Prostate gland (tissue), 2 donors: ENCODE results near the gene ADAM15. TPM values are rescaled to one million over a fixed set of nuclear protein-coding genes. Genes with fewer than 3 reads are reported as not detected.

Experiments used
- DNase-seq: peaks from one replicate; pipeline ENCODE4 v3.0.0-alpha.2; 2019; ENCODE audit warnings: low spot score
- H3K27ac ChIP-seq, 2 donors: fragments of 200-600 bp; sonication (generic); 2 replicates each; pipeline ENCODE4 v1.5.1; 2017 to 2019
- H3K27me3 ChIP-seq: fragments of 200-600 bp; sonication (generic); replicated peaks from 2 replicates; pipeline ENCODE4 v1.5.1; 2019; ENCODE audit not compliant: insufficient read depth
- H3K36me3 ChIP-seq, 2 donors: fragments of 200-600 bp; sonication (generic); 1 replicate in 1 of 2; 2 replicates in 1 of 2; pipeline versions ENCODE4 v1.5.1 to v1.8.1; 2017 to 2019
- H3K4me1 ChIP-seq: fragments of 200-600 bp; sonication (generic); replicated peaks from 2 replicates; pipeline ENCODE4 v1.5.1; 2019
- H3K4me3 ChIP-seq, 2 donors: fragments of 200-600 bp; sonication (generic); 2 replicates each; pipeline ENCODE4 v1.5.1; 2017 to 2019
- H3K9me3 ChIP-seq: fragments of 200-600 bp; sonication (generic); 2 replicates; pipeline ENCODE4 v1.5.1; 2017
- CTCF ChIP-seq, 4 experiments: fragments of 200-600 bp in 2 of 4; fragments of 450-650 bp in 2 of 4; sonication (generic) in 2 of 4; IDR thresholded peaks; 1 replicate in 3 of 4; 2 replicates in 1 of 4; pipeline ENCODE4 v1.5.1; 2016 to 2019; ENCODE audit warnings: antibody characterized with exemption in 4 of 4, mild to moderate bottlenecking in 2 of 4, moderate library complexity in 2 of 4
- POLR2A ChIP-seq: fragments of 450-650 bp; IDR thresholded peaks from one replicate; pipeline ENCODE4 v1.6.1; 2016; ENCODE audit warnings: antibody characterized with exemption, mild to moderate bottlenecking
- POLR2AphosphoS5 ChIP-seq: sonication (generic); formaldehyde crosslinking; IDR thresholded peaks from one replicate; pipeline ENCODE4 v1.6.1; 2017; ENCODE audit warnings: antibody characterized with exemption
- WGBS: methylation state at CpG from one replicate; pipeline ENCODE4 v1.1.5; 2018; 5-methylcytosine and 5-hydroxymethylcytosine counted together
- intact Hi-C: fragments of 100-400 bp; cut with DNase I; formaldehyde crosslinking; loops from one replicate; pipeline ENCODE4 v1.14.2; 2022
- total RNA-seq, 2 donors: library from RNA; depleted of rRNA; stranded (reverse); fragments of >200 nt; gene quantifications; one replicate each; pipeline ENCODE4 v1.1.0, GENCODE V29; 2016

The ADAM15 gene
- total RNA-seq, 2 donors from 2014 or later = 72.5 to 138 TPM

GRCh38 chr1:155003227-155003765 is 47.8 kb upstream of the ADAM15 start:
- no peak for DNase-seq
- Histone ChIP-seq H3K36me3 (no peaks in the 10 kb centered on the region), H3K9me3 (no peaks in the 10 kb centered on the region), H3K27ac (peak overlapping the region; percentile 100), H3K4me3 (peak overlapping the region; percentile 68 to 97), H3K27me3 (no peaks in the 10 kb centered on the region), H3K4me1 (peaks cover 30% of the 10 kb centered on the region)
- 0% methylated on average over 26 of the region's 37 CpGs for WGBS
- no peak for TF ChIP-seq CTCF (IDR thresholded peaks at IDR 0.05)
- TF ChIP-seq POLR2AphosphoS5 = no peak
- peak; percentile 20 for TF ChIP-seq POLR2A
- intact Hi-C loops = no loop called here

GRCh38 chr1:155003766-155004351 is 47.3 kb upstream of the ADAM15 start:
- peak overlapping the region; percentile 100 for H3K27ac ChIP-seq
- peaks cover 30% of the 10 kb centered on the region for H3K4me1 ChIP-seq
- H3K27me3 ChIP-seq = no peaks in the 10 kb centered on the region
- no peaks in the 10 kb centered on the region for H3K36me3 ChIP-seq
- peak overlapping the region; percentile 68 to 97 for H3K4me3 ChIP-seq
- TF ChIP-seq POLR2AphosphoS5 = peak; percentile 2
- no peak for TF ChIP-seq POLR2A
- peak; percentile 40 for DNase-seq
- no peaks in the 10 kb centered on the region for H3K9me3 ChIP-seq
- under 1% methylated on average over 33 of the region's 34 CpGs for WGBS
- intact Hi-C loops = no loop called here

- Histone ChIP-seq H3K4me3 (peak overlapping the region; percentile 68 to 97), H3K36me3 (no peaks in the 10 kb centered on the region), H3K27ac (peak overlapping the region; percentile 100), H3K4me1 (peaks cover 32% of the 10 kb centered on the region), H3K9me3 (no peaks in the 10 kb centered on the region), H3K27me3 (no peaks in the 10 kb centered on the region)
- DNase-seq = no peak
- 21% methylated on average over 5 of the region's 5 CpGs for WGBS
- intact Hi-C loops = no loop called here
- peak; percentile 7 for TF ChIP-seq POLR2A
- TF ChIP-seq POLR2AphosphoS5 = no peak
Observed at GRCh38 chr1:155004352-155005075, 46.6 kb upstream of the ADAM15 start.

GRCh38 chr1:155005076-155006011 is 45.8 kb upstream of the ADAM15 start:
- Histone ChIP-seq H3K9me3 (no peaks in the 10 kb centered on the region), H3K36me3 (no peaks in the 10 kb centered on the region), H3K27me3 (no peaks in the 10 kb centered on the region), H3K27ac (peak overlapping the region; percentile 100), H3K4me3 (peak overlapping the region; percentile 68 to 97), H3K4me1 (peaks cover 31% of the 10 kb centered on the region)
- TF ChIP-seq POLR2A (peak; percentile 50), CTCF (IDR thresholded peaks at IDR 0.05) (peak in 1 of 4 experiments; percentile 6), POLR2AphosphoS5 (peak; percentile 81)
- WGBS = 32% methylated on average over 17 of the region's 17 CpGs
- intact Hi-C loops = no loop called here
- peak; percentile 93 for DNase-seq

GRCh38 chr1:155006601-155007101 is 44.5 kb upstream of the ADAM15 start:
- Histone ChIP-seq H3K4me3 (peak overlapping the region in 1 of 2 donors; percentile 51), H3K36me3 (no peaks in the 10 kb centered on the region), H3K4me1 (peaks cover 43% of the 10 kb centered on the region), H3K9me3 (no peaks in the 10 kb centered on the region), H3K27me3 (no peaks in the 10 kb centered on the region), H3K27ac (peak overlapping the region; percentile 100)
- no peak for TF ChIP-seq POLR2A
- no peak for TF ChIP-seq POLR2AphosphoS5
- no peak for TF ChIP-seq CTCF (IDR thresholded peaks at IDR 0.05)
- WGBS = 52% methylated on average over 2 of the region's 2 CpGs
- intact Hi-C loops = no loop called here
- DNase-seq = no peak
